C4-2B (cell line): Measurements from ENCODE around the gene SSBP1.
"Not testable (repeated sequence)": the region's sequence is repeated elsewhere in the genome, so short reads cannot be mapped to it uniquely, and the experiment has no call there.

Source experiments
- H3K27ac ChIP-seq: fragments of 450-650 bp; 2 replicates; pipeline ENCODE4 v1.5.1; 2017
- ZFX ChIP-seq: fragments of 450-650 bp; IDR thresholded peaks from 2 replicates; pipeline ENCODE4 v1.6.1; 2017
- TF ChIP-seq, protein P1 (sequence below): fragments of 450-650 bp; conservative IDR thresholded peaks from 2 replicates; pipeline ENCODE4 v1.5.1; 2017; ENCODE audit warnings: mild to moderate bottlenecking

Gene SSBP1, protein sequence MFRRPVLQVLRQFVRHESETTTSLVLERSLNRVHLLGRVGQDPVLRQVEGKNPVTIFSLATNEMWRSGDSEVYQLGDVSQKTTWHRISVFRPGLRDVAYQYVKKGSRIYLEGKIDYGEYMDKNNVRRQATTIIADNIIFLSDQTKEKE

DNA sequence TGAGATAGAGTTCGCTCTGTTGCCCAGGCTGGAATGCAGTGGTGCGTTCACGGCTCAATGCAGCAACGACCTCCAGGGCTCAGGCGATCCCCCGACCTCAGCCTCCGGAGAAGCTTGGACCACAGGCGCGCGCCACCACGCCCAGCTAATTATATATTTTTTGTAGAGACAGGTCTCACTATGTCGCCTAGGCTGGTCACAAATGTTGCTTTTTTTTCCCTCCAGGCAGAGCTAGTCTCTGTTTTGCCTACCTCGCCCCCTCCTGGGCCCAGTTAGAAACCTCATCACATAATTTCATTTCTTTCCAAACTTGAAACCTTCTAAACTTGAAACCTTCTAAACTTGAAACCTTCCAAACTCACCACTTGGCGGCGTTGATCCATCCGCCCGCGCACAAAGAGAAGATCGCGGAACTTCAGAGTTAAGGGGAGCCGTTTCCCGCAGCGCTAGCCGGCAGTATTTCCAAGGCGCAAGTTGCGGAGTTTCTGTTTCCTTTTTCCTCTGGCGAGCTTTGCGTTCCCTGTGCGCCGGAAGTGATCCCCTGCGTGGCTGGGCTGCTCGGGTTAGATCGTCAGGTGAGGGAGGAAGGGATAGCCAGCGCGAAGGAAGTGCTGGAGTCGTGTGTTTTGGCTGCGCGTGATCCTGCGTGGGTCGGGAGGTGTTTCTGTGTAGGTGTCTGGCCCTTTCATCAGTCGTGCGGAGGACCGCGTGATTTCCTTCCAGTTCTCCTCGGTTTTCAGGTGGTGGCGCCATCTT, at the start of gene SSBP1:
TSS of gene SSBP1 (plus strand) at position 523 of the 756 bp plus-strand sequence. CDS start 809 bp downstream, outside the sequence.
- peak within 1 kb of the TSS; percentile 82 for H3K27ac ChIP-seq
- TF ChIP-seq, protein P1, sequence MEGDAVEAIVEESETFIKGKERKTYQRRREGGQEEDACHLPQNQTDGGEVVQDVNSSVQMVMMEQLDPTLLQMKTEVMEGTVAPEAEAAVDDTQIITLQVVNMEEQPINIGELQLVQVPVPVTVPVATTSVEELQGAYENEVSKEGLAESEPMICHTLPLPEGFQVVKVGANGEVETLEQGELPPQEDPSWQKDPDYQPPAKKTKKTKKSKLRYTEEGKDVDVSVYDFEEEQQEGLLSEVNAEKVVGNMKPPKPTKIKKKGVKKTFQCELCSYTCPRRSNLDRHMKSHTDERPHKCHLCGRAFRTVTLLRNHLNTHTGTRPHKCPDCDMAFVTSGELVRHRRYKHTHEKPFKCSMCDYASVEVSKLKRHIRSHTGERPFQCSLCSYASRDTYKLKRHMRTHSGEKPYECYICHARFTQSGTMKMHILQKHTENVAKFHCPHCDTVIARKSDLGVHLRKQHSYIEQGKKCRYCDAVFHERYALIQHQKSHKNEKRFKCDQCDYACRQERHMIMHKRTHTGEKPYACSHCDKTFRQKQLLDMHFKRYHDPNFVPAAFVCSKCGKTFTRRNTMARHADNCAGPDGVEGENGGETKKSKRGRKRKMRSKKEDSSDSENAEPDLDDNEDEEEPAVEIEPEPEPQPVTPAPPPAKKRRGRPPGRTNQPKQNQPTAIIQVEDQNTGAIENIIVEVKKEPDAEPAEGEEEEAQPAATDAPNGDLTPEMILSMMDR = peak; percentile 98
- TF ChIP-seq ZFX = no peak

DNA sequence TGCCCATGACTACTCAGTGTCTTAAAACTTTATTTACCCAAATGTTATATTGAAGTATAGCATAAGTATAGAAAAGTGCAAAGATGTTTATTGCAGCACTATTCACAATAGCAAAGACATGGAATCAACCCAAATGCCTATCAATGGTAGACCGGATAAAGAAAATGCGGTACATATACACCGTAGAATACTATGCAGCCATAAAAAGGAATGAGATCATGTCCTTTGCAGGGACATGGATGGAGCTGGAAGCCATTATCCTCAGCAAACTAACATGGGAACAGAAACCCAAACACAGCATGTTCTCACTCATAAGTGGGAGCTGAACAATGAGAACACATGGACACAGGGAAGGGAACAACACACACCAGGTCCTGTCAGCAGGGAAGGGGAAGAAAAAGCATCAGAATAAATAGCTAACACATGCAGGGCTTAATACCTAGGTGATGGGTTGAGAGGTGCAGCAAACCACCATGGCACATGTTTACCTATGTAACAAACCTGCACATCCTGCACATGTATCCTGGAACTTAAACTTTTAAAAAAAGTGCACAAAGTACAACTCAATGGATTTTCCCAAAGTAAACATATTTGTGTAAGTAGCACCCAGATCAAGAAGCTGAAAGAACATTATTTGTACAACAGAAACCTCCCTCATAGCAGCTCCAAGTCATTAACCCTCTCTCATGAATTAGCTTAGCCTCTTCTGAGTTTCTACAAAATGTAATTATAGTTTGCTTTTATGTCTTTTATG, 48.9 kb upstream of the SSBP1 start:
- not testable (repeated sequence) for H3K27ac ChIP-seq

DNA sequence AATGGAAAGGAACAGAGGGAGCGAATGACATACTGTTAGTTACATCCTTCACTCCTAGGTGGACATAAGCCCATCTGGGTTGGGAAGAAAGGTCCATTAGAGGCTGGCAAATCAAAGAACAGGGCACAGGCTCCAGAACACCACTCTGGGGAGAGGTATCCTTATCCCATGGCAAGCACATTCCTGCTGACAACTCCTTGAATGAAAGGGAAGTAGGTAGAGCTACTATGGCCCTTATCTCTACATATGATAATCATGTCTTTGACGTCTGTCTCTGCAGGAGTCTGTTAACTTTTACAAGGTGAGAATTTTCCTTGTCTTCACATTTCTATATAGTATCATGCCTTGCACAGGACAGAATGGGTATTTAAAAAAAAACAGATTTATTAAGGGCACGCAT, 46.6 kb upstream of the SSBP1 start:
- no peak overlapping the region for H3K27ac ChIP-seq
- TF ChIP-seq ZFX = no peak
- TF ChIP-seq, protein P1 = no peak

DNA sequence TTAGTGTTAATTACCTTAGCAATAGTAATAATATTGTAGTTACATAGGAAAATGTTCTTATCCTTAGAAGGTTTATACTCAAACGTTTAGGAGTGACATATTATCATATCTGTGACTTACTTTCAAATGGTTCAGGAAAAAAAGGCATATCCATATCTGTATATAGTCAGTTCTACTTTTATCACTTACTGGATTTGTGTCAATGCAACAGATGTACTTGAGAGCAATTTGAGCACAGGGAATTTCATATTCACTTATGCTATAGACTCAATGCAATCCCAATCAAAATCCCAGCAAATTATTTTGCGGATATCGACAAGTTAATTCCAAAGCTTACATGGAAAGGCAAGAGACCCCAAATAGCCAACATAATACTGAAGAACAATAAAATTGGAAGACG, 46.2 kb upstream of the SSBP1 start:
- TF ChIP-seq, protein P1 = no peak
- TF ChIP-seq ZFX = no peak
- H3K27ac ChIP-seq = no peak overlapping the region

DNA sequence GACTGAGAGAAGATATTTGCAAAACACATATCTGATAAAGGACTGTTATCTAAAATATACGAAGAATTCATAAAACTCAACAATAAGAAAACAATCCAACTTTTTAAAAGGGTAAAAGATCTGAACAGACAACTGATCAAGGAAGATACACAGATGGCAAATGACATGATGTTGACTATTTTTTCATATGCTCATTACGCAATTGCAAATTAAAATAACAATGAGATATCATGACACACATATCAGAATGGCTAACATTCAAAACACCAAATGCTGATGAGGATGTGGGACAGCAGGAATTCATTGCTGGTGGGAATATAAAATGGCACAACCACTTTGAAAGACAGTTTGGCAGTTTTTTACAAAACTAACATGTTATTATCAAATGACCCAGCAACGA, 45.1 kb upstream of the SSBP1 start:
- H3K27ac ChIP-seq = no peak overlapping the region
- TF ChIP-seq, protein P1 = no peak
- no peak for TF ChIP-seq ZFX

DNA sequence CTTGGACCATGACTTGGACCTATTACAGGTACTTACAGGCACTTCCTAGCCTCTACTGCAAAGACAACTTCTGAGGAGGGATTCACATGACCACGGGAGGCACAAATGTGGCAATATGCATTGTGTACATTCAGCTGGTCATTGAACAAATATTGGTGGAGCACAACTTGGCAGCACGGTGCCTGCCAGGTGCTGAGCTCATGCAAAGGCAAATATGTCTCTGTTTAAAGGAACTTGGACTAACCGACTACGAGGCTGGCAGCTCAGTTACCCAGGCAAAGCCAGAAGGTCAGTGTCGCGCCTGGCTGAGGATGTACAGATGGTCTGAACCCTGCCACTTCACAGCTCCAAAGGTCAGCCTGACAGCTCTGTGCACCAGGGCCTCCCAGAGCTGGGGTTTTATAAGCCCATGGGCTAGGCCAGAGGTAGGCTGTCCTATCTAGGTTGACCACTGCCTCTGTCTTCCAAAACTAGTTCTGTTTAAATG, 42.3 kb upstream of the SSBP1 start:
- H3K27ac ChIP-seq = peak overlapping the region; percentile 60
- TF ChIP-seq ZFX = no peak

DNA sequence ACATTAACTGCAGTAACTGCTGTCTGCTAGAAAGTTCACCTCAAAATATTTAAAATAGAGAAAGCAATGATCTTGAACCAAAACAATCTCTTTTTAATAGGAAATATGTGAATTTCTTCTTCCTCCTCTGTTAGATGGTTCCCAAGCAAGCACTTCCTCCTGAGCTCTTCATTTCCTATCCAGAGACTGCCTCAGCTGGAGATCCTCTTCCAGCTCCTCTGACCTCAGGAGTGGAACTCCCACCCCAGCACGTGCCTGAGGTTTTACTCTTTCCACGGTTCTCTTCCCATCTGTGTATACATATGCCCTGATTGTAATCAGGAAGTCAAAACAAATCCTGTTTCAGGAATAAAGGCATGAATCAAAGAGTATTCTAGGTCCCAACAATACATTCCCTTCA, 41.8 kb upstream of the SSBP1 start:
- TF ChIP-seq, protein P1 = no peak
- H3K27ac ChIP-seq = peak overlapping the region; percentile 60

DNA sequence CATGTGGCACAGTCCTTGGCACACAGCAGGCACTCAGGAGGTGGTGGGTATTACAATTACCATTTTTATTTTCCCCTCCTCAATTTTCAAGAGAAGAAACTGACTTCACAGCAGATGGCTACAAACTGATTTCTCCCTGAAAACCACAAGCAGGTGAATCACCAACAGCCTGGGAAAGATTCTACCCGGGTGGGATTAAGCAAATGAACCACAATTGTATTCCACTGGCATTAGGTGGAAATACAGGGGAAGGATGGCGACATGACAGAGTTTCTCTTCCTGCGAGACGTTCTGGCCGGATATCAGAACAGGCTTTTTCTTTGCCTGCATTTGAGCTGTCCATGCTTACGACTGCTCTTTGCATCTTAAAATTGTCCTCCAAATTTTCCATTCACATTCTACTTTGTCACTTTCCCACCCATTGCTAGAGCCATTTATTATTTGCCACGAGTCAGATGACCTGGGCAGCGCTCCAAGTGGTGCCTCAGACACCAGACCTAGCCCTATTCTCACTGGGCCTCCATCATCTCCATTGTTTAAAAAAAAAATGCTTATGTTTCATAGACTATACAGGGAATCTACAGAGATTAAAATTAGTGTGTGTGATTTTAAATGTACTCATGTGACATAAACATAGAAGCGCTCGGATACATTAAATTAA, 40.8 kb upstream of the SSBP1 start:
- no peak for TF ChIP-seq ZFX
- no peak overlapping the region; the same call in 1 of the 2 replicates for H3K27ac ChIP-seq
